Astrocyte of the spinal cord (primary cell): ENCODE results near the gene JPH3.

Experiments used
- DNase-seq: peaks from one replicate; pipeline ENCODE4 v3.0.0; 2011; ENCODE audit warnings: low read depth, low spot score
- H3K4me3 ChIP-seq: 2 replicates; pipeline ENCODE4 v1.5.1; 2011; ENCODE audit warnings: low read depth, mild to moderate bottlenecking, low read length, moderate library complexity
- CTCF ChIP-seq: IDR thresholded peaks from 2 replicates; pipeline ENCODE4 v1.5.1; 2012; ENCODE audit warnings: low read depth, mild to moderate bottlenecking, low read length, inconsistent platforms
- in situ Hi-C: cut with HindIII; loops from 2 replicates; pipeline ENCODE4 v1.10.0; 2017; ENCODE audit warnings: low sequenced_read_pairs

The JPH3 gene

DNA sequence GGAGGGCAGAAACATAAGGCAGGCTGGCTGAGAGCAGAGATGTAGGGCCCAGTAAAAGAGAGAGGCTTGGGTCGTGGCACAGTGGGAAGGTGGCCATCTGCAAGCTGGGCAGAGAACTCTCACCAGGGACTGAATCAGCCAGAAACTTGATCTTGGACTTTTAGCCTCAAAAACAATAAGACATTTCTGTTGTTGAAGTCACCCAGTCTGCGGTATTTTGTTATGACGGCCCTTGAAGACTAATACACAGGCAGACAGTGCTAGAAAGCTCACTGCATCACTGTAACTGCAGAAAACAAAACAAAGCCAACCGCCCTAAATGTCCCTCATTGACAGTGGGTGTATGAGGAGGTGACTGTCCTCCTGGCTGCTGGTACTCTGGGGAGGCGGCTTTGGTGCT is 3.9 kb upstream of the JPH3 start:
- in situ Hi-C loops: no loop called here
- H3K4me3 ChIP-seq: no peak overlapping the region
- no peak for TF ChIP-seq CTCF
- no peak for DNase-seq

DNA sequence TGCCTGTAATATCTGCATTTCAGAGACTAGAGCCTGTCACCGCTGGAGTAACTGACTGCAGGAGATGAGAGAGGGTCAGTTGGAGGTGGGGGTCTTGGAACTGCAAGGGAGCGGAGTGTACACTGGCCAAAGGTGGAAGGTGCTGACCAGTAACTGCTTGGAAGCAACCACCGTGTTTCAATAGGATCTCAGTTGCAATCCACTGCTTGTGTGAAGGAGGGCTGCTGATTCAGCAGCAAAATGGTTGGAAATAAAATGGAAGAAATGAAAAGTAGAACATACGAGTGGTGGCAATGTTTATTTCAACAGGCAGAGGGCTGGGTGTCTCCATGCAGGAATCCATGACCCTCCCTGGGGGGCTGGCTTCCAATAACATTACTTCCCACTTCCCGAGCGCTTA is 2.1 kb upstream of the JPH3 start:
- TF ChIP-seq CTCF: no peak
- DNase-seq: no peak
- no peak overlapping the region for H3K4me3 ChIP-seq
- in situ Hi-C loops: no loop called here

DNA sequence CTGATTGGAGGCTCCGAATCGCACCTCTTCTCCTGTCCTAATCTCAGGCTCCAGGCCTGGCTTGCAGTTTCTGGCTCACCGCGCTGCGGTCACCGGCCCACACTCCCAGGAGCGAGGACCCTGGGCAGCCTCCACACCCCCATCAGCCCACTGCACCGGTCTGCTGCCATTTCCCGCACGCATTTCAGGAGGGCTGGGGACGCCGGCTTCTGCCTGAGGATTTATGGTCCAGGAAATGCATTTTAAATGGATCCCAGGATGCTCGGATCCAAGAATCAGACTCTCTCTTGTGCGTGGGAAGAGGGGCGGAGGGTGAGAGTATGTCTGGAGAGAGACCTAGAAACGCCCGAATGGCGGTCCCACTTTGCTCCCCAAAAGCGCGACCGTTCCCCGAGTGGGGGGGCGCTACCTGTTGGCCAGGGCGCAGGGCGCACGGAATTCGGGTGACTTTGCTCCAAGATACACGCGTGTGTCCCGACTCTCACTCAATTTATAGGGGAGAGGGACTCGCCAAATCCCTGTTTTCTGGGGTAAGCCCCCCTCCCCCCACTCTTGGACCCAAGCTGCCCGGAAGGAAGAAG is 817 bp upstream of the JPH3 start:
- TF ChIP-seq CTCF: no peak
- DNase-seq: no peak
- in situ Hi-C loops: no loop called here
- H3K4me3 ChIP-seq: no peak overlapping the region

- TF ChIP-seq CTCF: no peak
- no peak overlapping the region for H3K4me3 ChIP-seq
- DNase-seq: no peak
- in situ Hi-C loops: no loop called here
Observed at GRCh38 chr16:87602821-87603683, 744 bp downstream of the JPH3 start.

- DNase-seq: no peak
- H3K4me3 ChIP-seq: no peak overlapping the region
- no peak for TF ChIP-seq CTCF
- in situ Hi-C loops: no loop called here
Observed at GRCh38 chr16:87603684-87604633, 1.7 kb downstream of the JPH3 start.

DNA sequence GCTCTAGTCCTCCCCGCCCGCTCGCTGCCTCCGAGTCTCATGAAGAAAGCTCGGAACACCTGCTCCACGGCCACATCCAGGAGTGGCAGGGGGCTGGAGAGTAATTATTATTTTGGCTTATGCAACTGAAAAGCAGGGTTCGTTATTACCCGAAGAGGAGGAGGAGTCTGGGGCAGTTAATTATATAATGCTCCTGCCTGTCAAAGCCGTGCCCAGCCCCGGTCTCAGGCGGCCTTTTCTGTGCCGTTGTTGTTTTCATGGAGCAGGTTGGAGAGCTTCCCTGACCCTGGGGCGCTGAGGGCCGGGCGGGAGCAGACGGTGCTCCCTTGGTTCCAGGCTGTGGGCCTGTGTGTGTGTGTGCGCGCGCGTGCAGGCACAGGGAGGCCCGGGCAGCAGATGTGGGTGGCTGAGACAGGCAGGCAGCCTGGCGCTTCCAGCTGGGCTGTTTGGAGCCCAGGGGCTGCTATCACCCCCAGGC is 2.4 kb downstream of the JPH3 start:
- no peak for TF ChIP-seq CTCF
- H3K4me3 ChIP-seq: no peak overlapping the region
- in situ Hi-C loops: no loop called here
- no peak for DNase-seq
